ENCODE measurements around the gene OGDHL. TPM values are rescaled to one million over a fixed set of nuclear protein-coding genes. Genes with fewer than 3 reads are reported as not detected.
A peak's percentile ranks its signal among the peaks of the same experiment; 100 is the strongest.

The OGDHL gene
- total and polyA plus RNA-seq, 2 of the 13 experiments (the other 11 are each of a cell fraction or from before 2014, with no cell fraction given) = 3.0 to 9.8 TPM

GRCh38 chr10:49761789-49762565 lies at the start of gene OGDHL (continued):
- TF ChIP-seq CREB1 (IDR thresholded peaks at IDR 0.05) = peak; percentile 80
- TF ChIP-seq CREB1 (CRISPR knock-in tag; IDR thresholded peaks at IDR 0.05) = peak; percentile 49
- TF ChIP-seq ZBTB38 (CRISPR knock-in tag; IDR thresholded peaks at IDR 0.05) = peak; percentile 92
- TF ChIP-seq ZSCAN22 (CRISPR knock-in tag; IDR thresholded peaks at IDR 0.05) = no peak; the same call in 1 of the 2 replicates
- TF ChIP-seq ZKSCAN1 (IDR thresholded peaks at IDR 0.05; ENCODE audit: low read length) = no peak
- TF ChIP-seq ZNF430 (CRISPR knock-in tag; IDR thresholded peaks at IDR 0.05) = peak; percentile 95
- peak; percentile 96 for TF ChIP-seq ZNF274 (CRISPR knock-in tag; IDR thresholded peaks at IDR 0.05)
- TF ChIP-seq ZNF337 (CRISPR knock-in tag; IDR thresholded peaks at IDR 0.05; ENCODE audit: borderline replicate concordance, low read depth) = peak; percentile 61; the same call in 1 of the 2 replicates
- TF ChIP-seq MXD4 (CRISPR knock-in tag; IDR thresholded peaks at IDR 0.05) = peak; percentile 94
- TF ChIP-seq CHD4 (IDR thresholded peaks at IDR 0.05; ENCODE audit: borderline replicate concordance, low read length) = no peak
- peak; percentile 95 for TF ChIP-seq MXD3 (CRISPR knock-in tag; IDR thresholded peaks at IDR 0.05)
- peak; percentile 98 for TF ChIP-seq ZNF776 (CRISPR knock-in tag; IDR thresholded peaks at IDR 0.05)
- TF ChIP-seq TFE3 (CRISPR knock-in tag; IDR thresholded peaks at IDR 0.05) = peak; percentile 96
- 0 out of 2 replicates have a peak, but pooled peaks have one; percentile 44 for TF ChIP-seq CC2D1A (CRISPR knock-in tag; IDR thresholded peaks at IDR 0.05)
- no peak for TF ChIP-seq NR2F6 (IDR thresholded peaks at IDR 0.05)
- peak; percentile 68 for TF ChIP-seq NR2F6 (CRISPR knock-in tag; IDR thresholded peaks at IDR 0.05)
- peak; percentile 93 for TF ChIP-seq NR0B2 (CRISPR knock-in tag; IDR thresholded peaks at IDR 0.05)
- peak; percentile 81 for TF ChIP-seq AKNA (CRISPR knock-in tag; IDR thresholded peaks at IDR 0.05; ENCODE audit: borderline replicate concordance)
- TF ChIP-seq ZNF235 (CRISPR knock-in tag; IDR thresholded peaks at IDR 0.05; ENCODE audit: borderline replicate concordance) = peak; percentile 99
- TF ChIP-seq ZNF296 (CRISPR knock-in tag; conservative IDR thresholded peaks at IDR 0.05) = peak; percentile 93; the same call in 1 of the 2 replicates
- no peak for TF ChIP-seq GPBP1L1 (CRISPR knock-in tag; IDR thresholded peaks at IDR 0.05)
- peak; percentile 92; the same call in 1 of the 2 replicates for TF ChIP-seq SP140L (CRISPR knock-in tag; IDR thresholded peaks at IDR 0.05; ENCODE audit: borderline replicate concordance)
